Measurements from ENCODE around the gene TTI1.

The TTI1 gene

GRCh38 chr20:37987602-37988290 is 45.5 kb downstream of the TTI1 start:
- DNase-seq (ENCODE audit: low read depth in 2 of 2), result no peak

DNA sequence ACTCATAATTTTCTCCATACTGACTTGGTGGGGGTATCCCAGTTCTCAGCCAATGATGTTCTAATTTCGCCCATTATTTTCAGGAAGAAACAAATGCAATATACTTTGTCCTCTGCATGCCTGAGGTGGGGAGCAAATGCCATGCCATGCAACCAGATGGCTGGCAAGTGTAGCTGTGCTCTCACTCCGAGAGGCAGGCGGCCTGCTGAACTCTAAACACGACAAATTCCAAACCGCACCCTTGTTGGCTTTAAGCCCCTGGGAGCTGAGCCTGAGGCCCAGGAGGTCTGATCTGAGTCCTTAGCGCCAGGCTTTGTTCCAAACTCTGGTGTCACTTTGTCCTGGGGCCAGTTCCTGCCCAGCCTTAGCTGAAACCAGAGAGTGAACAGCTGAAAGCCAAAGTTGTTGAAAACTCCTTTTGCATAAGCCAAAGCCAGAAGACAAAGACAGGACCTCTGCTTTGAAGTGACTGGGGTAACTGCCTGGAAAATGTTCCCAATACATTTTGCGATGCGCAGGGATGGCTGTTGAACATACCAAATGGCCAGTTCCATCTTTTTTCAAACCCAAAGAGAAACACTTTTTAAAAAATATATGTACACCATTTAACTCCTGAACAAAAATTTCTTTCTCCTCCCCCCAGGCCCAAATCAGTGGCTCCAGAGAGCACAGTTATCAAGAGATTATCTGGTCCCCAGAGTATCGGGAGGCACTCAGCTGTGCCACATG is 46.2 kb downstream of the TTI1 start:
- no peak for DNase-seq (ENCODE audit: low read depth in 2 of 2)

- DNase-seq (ENCODE audit: low read depth in 2 of 2), result no peak
These were observed 47.0 kb downstream of the TTI1 start for GRCh38 chr20:37986044-37986858.

DNA sequence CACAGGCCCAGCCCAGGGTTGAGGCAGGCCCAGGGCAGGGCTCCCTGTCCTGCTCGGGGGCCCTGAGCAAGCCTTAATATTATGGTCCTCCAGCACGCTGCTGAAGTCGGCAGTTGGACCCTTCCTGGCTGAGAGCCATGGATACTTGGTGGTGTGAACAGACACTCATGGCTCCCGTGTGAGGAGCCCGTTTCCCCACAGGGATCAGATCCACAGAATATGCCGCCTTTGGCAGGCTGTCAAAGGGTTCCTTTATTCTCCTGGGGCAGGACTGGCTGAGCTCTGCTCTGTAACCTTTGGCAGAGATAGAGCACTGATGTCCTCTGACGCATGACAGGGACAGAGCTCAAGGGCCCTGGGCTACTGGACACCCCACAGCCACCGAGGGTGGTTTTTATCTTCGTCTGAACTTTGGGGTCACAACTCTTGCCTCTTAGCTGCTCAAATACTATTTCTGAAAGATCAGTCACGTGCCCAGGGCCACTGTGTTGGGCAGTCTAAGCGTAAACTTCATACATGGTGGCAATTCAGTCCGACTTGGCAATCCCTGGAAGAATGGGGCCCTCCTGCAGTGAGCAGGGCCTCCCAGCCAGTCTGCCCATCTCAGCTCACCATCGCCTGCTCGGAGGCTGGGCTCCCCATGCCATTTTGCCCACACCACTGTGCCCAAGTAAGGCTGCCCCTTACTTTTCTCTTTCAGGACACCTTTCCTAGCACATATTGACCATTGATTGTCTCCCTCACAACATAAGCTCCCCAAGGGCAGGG is 49.1 kb downstream of the TTI1 start:
- no peak for DNase-seq (ENCODE audit: low read depth in 2 of 2)

GRCh38 chr20:37983286-37983685 is 50.0 kb downstream of the TTI1 start:
- DNase-seq (ENCODE audit: low read depth in 2 of 2), result no peak

DNA sequence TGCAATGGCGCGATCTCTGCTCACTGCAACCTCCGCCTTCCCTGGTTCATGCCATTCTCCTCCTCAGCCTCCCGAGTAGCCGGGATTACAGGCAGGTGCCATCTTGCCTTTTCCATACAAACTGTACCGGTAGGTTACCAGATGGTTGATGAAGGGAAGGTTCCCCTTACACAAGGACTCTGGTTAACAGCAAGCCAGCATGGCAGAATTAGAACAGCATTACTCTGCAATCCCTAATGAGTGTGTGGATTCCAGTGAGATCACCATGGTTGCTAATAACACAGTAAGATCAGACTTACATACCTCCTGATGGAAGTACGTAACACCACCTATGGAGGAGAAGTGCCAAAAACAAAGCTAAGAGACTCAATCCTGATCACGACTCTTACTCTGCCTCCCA is 51.7 kb downstream of the TTI1 start:
- DNase-seq (ENCODE audit: low read depth in 2 of 2), result no peak

DNA sequence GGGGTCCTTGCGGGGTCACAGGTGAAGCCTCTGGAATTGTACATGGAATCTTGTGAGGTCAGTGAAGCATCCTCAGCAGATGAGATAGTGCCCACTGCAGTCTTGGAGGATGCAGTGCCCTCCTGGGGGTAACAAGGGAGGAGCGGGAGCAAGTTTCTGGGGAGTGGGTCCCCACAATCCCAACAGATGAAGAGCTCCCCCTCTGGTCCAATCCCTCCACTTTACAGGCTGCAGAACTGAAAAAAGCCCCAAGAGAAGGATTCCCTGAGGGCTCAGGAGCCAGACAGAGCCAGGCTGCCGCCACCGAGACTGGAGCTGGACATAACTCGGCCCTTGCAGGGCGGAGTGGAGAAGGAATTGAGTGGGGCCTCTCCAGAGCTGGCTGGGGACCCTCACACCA is 52.4 kb downstream of the TTI1 start:
- DNase-seq (ENCODE audit: low read depth in 2 of 2), result no peak

DNA sequence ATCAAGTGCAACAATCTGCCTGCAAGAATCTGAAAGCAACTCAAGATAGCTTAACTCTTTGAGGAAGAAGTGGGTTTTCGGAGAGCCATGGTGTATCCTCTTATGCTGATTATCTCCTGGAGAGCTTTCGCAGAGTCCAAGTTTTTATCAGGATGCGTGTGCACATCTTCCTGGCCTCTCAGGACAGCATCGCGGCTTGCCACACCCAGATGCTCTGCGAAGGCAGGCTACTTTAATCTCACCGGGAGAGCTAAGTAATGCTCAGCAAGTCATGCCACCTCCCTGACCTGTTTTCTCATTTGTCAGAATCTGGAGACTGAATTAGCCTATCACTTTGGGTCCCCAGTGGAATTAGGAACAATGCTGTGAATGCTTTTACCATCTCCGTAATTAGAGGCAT is 52.9 kb downstream of the TTI1 start:
- DNase-seq (ENCODE audit: low read depth in 2 of 2), result no peak

DNA sequence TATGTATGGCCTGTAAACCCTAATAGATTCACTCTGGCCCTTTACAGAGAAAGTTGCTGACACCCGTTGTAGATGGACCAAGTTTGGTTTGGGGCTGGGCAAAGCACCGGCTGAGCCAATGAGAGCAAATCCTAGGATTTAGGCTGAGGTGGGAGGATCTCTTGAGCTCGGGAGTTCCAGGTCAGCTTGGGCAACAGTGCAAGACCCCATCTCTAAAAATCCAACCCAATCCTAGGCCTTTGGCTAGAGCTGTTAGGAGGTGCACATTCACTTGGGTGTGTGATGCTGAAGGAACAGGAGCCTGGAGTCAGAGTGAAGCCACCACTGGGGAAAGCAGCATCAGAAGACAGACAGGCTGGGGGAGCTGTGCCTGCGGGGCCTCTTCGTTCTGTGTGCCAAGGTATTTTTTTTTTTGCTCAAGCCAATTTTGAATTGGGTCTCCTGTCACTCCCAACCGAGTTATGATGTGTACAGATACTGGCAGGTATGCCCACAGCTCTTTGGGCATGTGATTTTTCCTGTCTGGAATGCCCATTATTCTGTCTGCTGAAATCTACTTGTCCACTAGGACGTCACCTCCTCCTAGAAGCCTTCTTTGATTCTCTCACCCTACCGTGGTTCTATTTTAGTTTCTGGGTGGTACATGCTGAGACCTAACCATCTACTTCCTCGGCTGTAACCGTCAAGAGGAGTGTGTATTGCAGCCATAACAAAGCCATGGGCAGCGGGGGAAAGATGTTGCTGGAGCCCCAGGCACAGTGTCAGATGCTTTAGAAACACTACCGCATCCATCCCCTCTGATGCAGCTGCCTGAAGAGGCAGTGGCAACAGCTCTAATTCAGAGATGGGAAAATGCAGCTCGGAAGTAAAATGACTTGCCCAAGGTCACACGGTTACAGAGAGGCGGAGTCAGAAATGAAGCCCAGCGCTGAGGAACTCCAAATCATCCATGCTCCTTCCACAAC is 54.0 kb downstream of the TTI1 start:
- no peak for DNase-seq (ENCODE audit: low read depth in 2 of 2)

GRCh38 chr20:37977786-37978185 is 55.5 kb downstream of the TTI1 start:
- no peak for DNase-seq (ENCODE audit: low read depth in 2 of 2)

- no peak for DNase-seq (ENCODE audit: low read depth in 2 of 2)
These were observed 55.9 kb downstream of the TTI1 start for GRCh38 chr20:37977338-37977737.

GRCh38 chr20:37976887-37977286 is 56.4 kb downstream of the TTI1 start:
- no peak for DNase-seq (ENCODE audit: low read depth in 2 of 2)

GRCh38 chr20:37973059-37973910 is 60.0 kb downstream of the TTI1 start:
- no peak for DNase-seq (ENCODE audit: low read depth in 2 of 2)

- no peak for DNase-seq (ENCODE audit: low read depth in 2 of 2)
These were observed 60.8 kb downstream of the TTI1 start for GRCh38 chr20:37972256-37973058.

DNA sequence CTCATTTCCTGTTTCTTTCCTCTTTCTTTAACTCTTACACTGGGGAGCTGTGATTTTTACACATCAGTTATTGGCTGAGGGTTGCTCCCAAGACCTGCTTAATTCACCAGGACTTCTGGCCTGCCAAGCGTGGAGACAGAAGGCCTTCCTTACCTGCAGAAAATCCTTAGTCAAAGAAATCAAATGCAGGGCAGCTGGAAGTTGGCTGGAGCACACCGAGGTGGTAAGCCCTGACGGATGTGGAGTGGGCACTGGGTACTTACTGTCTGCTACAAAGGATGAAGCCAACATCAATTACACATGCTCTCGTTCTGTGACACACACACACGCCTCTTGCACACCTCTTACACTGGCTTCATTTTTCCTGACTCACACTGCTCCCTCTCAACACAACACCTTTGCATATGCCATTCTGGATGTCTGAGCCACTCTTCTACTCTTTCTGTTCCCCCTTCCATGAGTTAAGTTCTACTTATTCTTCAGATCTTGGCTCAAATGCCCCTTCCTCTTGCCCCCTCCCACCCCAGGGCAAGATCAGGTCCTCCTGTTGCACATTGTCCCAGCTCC is 61.6 kb downstream of the TTI1 start:
- no peak for DNase-seq (ENCODE audit: low read depth in 2 of 2)

DNA sequence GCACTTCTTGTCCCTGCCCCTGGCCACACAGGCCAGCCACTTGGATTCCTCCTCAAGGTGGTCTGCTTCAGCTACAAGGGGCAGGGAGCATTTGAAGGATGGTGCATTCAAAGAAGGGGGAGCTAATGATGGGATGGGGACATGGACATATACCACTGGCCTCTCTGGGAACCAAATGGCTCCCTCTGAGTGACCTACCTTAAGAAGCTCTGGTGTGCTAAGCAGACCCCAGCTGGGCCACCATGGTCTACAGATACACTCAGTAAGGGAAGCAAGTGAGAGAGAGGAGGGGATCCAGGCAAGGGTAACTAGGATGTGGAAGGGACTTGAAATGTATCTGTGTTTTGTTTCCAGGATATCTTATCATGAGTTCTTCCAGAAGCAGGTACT is 62.4 kb downstream of the TTI1 start:
- DNase-seq (ENCODE audit: low read depth in 2 of 2), result no peak

DNA sequence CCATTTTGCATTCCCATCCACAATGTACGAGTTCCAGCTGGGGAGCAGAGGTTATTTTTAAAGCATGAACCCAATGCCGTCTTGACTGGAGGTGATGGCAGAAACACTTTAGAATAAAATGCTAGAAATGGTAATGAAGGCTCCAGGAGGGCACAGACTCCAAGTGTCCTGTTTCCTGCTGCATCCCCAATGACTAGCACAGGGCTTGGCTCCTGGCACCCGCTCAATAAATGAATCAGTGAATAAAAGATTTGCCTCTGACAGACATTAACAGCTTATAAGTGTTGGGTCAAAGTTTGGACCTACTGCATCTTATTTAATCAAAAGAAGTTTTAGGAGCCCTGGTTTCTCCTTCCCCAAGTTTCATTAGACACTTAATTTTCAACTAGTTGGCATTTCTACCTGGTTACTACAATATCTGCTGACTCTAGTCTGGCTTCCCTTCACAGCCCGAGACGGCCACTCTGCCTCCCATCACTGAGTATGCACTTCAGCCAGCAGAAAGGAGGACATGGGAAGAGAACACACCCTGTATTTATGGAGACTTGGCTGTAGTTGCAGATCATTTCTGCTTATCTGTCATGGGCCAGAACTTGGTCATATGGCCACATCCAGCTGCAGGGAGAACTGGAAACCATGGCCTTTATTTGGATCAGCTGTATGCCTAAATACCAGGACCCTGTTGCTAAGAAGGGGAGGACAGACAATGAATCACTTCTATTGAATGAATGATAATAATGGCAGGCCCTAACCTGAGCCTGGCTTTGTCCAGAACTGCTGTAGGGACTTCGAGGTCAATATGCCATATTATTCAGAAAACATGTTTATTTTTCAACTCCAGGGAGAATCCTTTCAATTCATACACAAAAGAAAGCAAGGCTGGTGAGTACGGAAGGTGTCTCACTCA is 63.1 kb downstream of the TTI1 start:
- no peak for DNase-seq (ENCODE audit: low read depth in 2 of 2)
